HCT116 (cell line): Measurements from ENCODE around the gene MYBPH. TPM values are rescaled to one million over a fixed set of nuclear protein-coding genes. Genes with fewer than 3 reads are reported as not detected.

Experiments used
- ATAC-seq: fragments of 200-7000 bp; cut with Tn5 transposase; 2 replicates; pipeline ENCODE4 v1.9.1; 2020; ENCODE audit warnings: mild to moderate bottlenecking, moderate library complexity
- BruUV-seq: library from RNA; stranded (reverse); fragments of 400-500 nt; replicated peaks from 2 replicates; lab custom pipeline; 2021; lab: Mats Ljungman, UMichigan
- CTCF ChIA-PET: fragments of 300-600 bp; sonication (Branson Sonifier 250); formaldehyde crosslinking; loops from one replicate; lab custom pipeline; 2021; ENCODE audit warnings: antibody characterized with exemption; lab: Charles Lee
- POLR2A ChIA-PET: fragments of 300-600, 350-600 bp; sonication (Branson Sonifier 250); formaldehyde crosslinking; loops from one replicate; lab custom pipeline; 2021; ENCODE audit warnings: antibody characterized with exemption; lab: Charles Lee
- RAD21 ChIA-PET, 2 experiments: fragments of 300-600 bp; sonication (Branson Sonifier 250); formaldehyde crosslinking; loops; one replicate each; lab custom pipeline; 2023; ENCODE audit warnings: low total read pairs in 2 of 2; ENCODE audit not compliant: uncharacterized antibody in 2 of 2, unreplicated experiment in 2 of 2, low non-redundant PET in 1 of 2; lab: Charles Lee
- DNase-seq: peaks from one replicate; pipeline ENCODE4 v3.0.0-alpha.2; 2010; ENCODE audit warnings: low read depth, low spot score
- H2AFZ ChIP-seq: fragments of 200-600 bp; shearing (Covaris generic), sonication (generic); 2 replicates; pipeline ENCODE4 v1.6.1; 2017; ENCODE audit warnings: low read depth, mixed run types, mixed read lengths, antibody characterized with exemption, low read length; ENCODE audit not compliant: poor library complexity, severe bottlenecking
- H3K27ac ChIP-seq: 2 replicates; pipeline ENCODE4 v1.5.1; 2012; ENCODE audit warnings: low read depth, low read length
- H3K27me3 ChIP-seq: fragments of 200-600 bp; sonication (generic); 2 replicates; pipeline ENCODE4 v1.6.1; 2016; ENCODE audit warnings: mixed run types, low read length, mixed read lengths; ENCODE audit not compliant: insufficient read depth
- H3K36me3 ChIP-seq, 2 experiments: fragments of 200-500 bp in 1 of 2; fragments of 200-600 bp in 1 of 2; sonication (Bioruptor generic) in 1 of 2; sonication (generic) in 1 of 2; 2 replicates each; pipeline versions ENCODE4 v1.5.1 to v1.6.1; 2014 to 2016; ENCODE audit warnings: low read length in 2 of 2, inconsistent platforms in 1 of 2, mixed read lengths in 1 of 2, mixed run types in 1 of 2; ENCODE audit not compliant: insufficient read depth in 2 of 2, control insufficient read depth in 1 of 2
- H3K4me1 ChIP-seq, 2 experiments: fragments of 200-600 bp in 1 of 2; sonication (generic) in 1 of 2; 2 replicates each; pipeline versions ENCODE4 v1.5.1 to v1.6.1; 2012 to 2017; ENCODE audit warnings: low read length in 2 of 2, inconsistent platforms in 1 of 2, mild to moderate bottlenecking in 1 of 2, mixed read lengths in 1 of 2, mixed run types in 1 of 2, moderate library complexity in 1 of 2; ENCODE audit not compliant: insufficient read depth in 2 of 2, control insufficient read depth in 1 of 2
- H3K4me2 ChIP-seq: fragments of 200-600 bp; sonication (generic); 2 replicates; pipeline ENCODE4 v1.6.1; 2017; ENCODE audit warnings: mixed run types, low read length, mixed read lengths
- H3K4me3 ChIP-seq, 2 experiments: fragments of 200-600 bp in 1 of 2; sonication (generic) in 1 of 2; replicated peaks in 1 of 2; 2 replicates each; pipeline ENCODE4 v1.5.1; 2011 to 2016; ENCODE audit warnings: low read length in 2 of 2, control low read depth in 1 of 2, low read depth in 1 of 2, mild to moderate bottlenecking in 1 of 2, mixed read lengths in 1 of 2, mixed run types in 1 of 2
- H3K79me2 ChIP-seq: fragments of 200-600 bp; sonication (generic); 2 replicates; pipeline ENCODE4 v1.6.1; 2017; ENCODE audit warnings: mild to moderate bottlenecking, mixed run types, low read length, moderate library complexity, mixed read lengths; ENCODE audit not compliant: insufficient read depth
- H3K9ac ChIP-seq: fragments of 200-600 bp; sonication (generic); 2 replicates; pipeline ENCODE4 v1.6.1; 2016; ENCODE audit warnings: low read length, mixed read lengths
- H3K9me2 ChIP-seq: fragments of 200-600 bp; sonication (generic), shearing (Covaris generic); 2 replicates; pipeline ENCODE4 v1.6.1; 2017; ENCODE audit warnings: mixed run types, mild to moderate bottlenecking, moderate library complexity; ENCODE audit not compliant: insufficient read depth
- H3K9me3 ChIP-seq, 2 experiments: fragments of 200-500 bp in 1 of 2; fragments of 200-600 bp in 1 of 2; sonication (Bioruptor generic) in 1 of 2; sonication (generic) in 1 of 2; 2 replicates each; pipeline ENCODE4 v1.6.1; 2014 to 2017; ENCODE audit warnings: low read length in 2 of 2, mixed read lengths in 2 of 2, inconsistent platforms in 1 of 2, low read depth in 1 of 2, mild to moderate bottlenecking in 1 of 2, mixed run types in 1 of 2, moderate library complexity in 1 of 2; ENCODE audit not compliant: control insufficient read depth in 1 of 2, insufficient read depth in 1 of 2
- H4K20me1 ChIP-seq: fragments of 200-600 bp; sonication (generic), shearing (Covaris generic); 2 replicates; pipeline ENCODE4 v1.6.1; 2017; ENCODE audit warnings: mixed run types, mild to moderate bottlenecking, moderate library complexity; ENCODE audit not compliant: insufficient read depth
- CTCF ChIP-seq, 3 experiments: fragments of 200-600 bp in 1 of 3; sonication (generic) in 1 of 3; IDR thresholded peaks in 2 of 3; conservative IDR thresholded peaks in 1 of 3; 2 replicates each; pipeline ENCODE4 v1.5.1; 2012 to 2017; ENCODE audit warnings: low read depth in 2 of 3, low read length in 2 of 3, antibody characterized with exemption in 1 of 3, borderline replicate concordance in 1 of 3, control low read depth in 1 of 3, mild to moderate bottlenecking in 1 of 3, mixed read lengths in 1 of 3, mixed run types in 1 of 3, moderate library complexity in 1 of 3; ENCODE audit not compliant: insufficient read depth in 1 of 3
- EGR1 ChIP-seq: IDR thresholded peaks from 2 replicates; pipeline ENCODE4 v1.6.1; 2012; ENCODE audit warnings: low read depth
- JUND ChIP-seq: IDR thresholded peaks from 2 replicates; pipeline ENCODE4 v1.6.1; 2012
- RAD21 ChIP-seq: IDR thresholded peaks from 2 replicates; pipeline ENCODE4 v1.6.1; 2012; ENCODE audit warnings: low read depth, mild to moderate bottlenecking
- TCF7L2 ChIP-seq: IDR thresholded peaks from 2 replicates; pipeline ENCODE4 v1.7.0; 2011; ENCODE audit warnings: borderline replicate concordance, inconsistent platforms; ENCODE audit not compliant: insufficient read depth, insufficient read length; ENCODE audit errors: extremely low read depth
- ZFX ChIP-seq: fragments of 450-650 bp; IDR thresholded peaks from 2 replicates; pipeline ENCODE4 v1.6.1; 2017
- ZNF274 ChIP-seq: fragments of 200-500 bp; sonication (Bioruptor generic); IDR thresholded peaks from 2 replicates; pipeline ENCODE4 v1.6.1; 2014; ENCODE audit warnings: mild to moderate bottlenecking, low read depth, low read length, inconsistent platforms
- intact Hi-C: fragments of 100-400 bp; cut with micrococcal nuclease; formaldehyde crosslinking; loops from 2 replicates; pipeline ENCODE4 v1.10.0; 2022
- total RNA-seq: library from RNA; stranded (reverse); gene quantifications from one replicate; pipeline ENCODE4 v1.2.1, GENCODE V29; 2021; ENCODE audit not compliant: unreplicated experiment
- TF ChIP-seq, protein P1 (sequence below): IDR thresholded peaks from 2 replicates; pipeline ENCODE4 v1.6.1; 2011; ENCODE audit warnings: mild to moderate bottlenecking, low read length, moderate library complexity; ENCODE audit not compliant: insufficient replicate concordance; ENCODE audit errors: extremely low read depth
- TF ChIP-seq, protein P2 (sequence below): IDR thresholded peaks from 2 replicates; pipeline ENCODE4 v1.6.1; 2012; ENCODE audit warnings: low read depth

The MYBPH gene
- total RNA-seq, 1 experiment from 2014 or later = 0.22 TPM

DNA sequence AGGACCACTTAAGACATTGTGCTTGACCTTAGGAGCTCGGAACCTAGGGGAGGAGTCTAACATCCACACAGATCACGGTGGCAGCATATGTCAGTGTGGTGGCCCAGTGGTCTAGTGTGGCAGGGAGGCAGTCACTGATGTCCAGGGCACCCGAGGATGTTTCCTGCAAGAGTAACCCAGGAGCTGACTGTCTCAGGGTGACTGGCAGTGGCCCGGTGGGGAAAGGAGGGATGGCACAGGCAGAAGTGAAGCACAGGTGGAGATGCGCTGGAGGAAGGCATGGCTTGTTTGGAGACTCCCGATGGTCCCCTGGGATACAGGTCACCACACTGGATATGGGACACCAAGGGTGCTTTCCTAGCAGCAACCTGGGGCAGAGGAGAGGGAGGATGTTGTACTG lies 37.5 kb upstream of the MYBPH start:
- Histone ChIP-seq H3K4me3 (no peak overlapping the region), H3K9ac (no peak overlapping the region), H3K9me2 (no peaks in the 10 kb centered on the region), H3K27me3 (no peaks in the 10 kb centered on the region), H3K4me2 (no peak overlapping the region), H3K4me1 (peaks cover 0 to 12% of the 10 kb centered on the region in 2 experiments; a peak in 1 of 4 replicates), H4K20me1 (no peaks in the 10 kb centered on the region), H2AFZ (no peak overlapping the region), H3K9me3 (no peaks in the 10 kb centered on the region), H3K36me3 (no peaks in the 10 kb centered on the region), H3K27ac (no peak overlapping the region), H3K79me2 (no peaks in the 10 kb centered on the region)
- intact Hi-C loops = no loop called here
- ATAC-seq = no peak
- no TSS peak for BruUV-seq
- ChIA-PET CTCF (interaction anchor here (1.1 kb wide), 1 partner anchor 174 kb away, joined by 4 read pairs; no protein-coding TSS in a partner anchor), RAD21 (no interaction called here), POLR2A (no interaction called here)
- no peak for DNase-seq
- TF ChIP-seq TCF7L2 = no peak
- TF ChIP-seq, protein P1, sequence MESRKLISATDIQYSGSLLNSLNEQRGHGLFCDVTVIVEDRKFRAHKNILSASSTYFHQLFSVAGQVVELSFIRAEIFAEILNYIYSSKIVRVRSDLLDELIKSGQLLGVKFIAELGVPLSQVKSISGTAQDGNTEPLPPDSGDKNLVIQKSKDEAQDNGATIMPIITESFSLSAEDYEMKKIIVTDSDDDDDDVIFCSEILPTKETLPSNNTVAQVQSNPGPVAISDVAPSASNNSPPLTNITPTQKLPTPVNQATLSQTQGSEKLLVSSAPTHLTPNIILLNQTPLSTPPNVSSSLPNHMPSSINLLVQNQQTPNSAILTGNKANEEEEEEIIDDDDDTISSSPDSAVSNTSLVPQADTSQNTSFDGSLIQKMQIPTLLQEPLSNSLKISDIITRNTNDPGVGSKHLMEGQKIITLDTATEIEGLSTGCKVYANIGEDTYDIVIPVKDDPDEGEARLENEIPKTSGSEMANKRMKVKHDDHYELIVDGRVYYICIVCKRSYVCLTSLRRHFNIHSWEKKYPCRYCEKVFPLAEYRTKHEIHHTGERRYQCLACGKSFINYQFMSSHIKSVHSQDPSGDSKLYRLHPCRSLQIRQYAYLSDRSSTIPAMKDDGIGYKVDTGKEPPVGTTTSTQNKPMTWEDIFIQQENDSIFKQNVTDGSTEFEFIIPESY = no peak
- TF ChIP-seq, protein P2, sequence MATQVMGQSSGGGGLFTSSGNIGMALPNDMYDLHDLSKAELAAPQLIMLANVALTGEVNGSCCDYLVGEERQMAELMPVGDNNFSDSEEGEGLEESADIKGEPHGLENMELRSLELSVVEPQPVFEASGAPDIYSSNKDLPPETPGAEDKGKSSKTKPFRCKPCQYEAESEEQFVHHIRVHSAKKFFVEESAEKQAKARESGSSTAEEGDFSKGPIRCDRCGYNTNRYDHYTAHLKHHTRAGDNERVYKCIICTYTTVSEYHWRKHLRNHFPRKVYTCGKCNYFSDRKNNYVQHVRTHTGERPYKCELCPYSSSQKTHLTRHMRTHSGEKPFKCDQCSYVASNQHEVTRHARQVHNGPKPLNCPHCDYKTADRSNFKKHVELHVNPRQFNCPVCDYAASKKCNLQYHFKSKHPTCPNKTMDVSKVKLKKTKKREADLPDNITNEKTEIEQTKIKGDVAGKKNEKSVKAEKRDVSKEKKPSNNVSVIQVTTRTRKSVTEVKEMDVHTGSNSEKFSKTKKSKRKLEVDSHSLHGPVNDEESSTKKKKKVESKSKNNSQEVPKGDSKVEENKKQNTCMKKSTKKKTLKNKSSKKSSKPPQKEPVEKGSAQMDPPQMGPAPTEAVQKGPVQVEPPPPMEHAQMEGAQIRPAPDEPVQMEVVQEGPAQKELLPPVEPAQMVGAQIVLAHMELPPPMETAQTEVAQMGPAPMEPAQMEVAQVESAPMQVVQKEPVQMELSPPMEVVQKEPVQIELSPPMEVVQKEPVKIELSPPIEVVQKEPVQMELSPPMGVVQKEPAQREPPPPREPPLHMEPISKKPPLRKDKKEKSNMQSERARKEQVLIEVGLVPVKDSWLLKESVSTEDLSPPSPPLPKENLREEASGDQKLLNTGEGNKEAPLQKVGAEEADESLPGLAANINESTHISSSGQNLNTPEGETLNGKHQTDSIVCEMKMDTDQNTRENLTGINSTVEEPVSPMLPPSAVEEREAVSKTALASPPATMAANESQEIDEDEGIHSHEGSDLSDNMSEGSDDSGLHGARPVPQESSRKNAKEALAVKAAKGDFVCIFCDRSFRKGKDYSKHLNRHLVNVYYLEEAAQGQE = no peak
- no peak for TF ChIP-seq RAD21
- TF ChIP-seq ZNF274 = no peak
- no peak for TF ChIP-seq CTCF (IDR thresholded peaks at IDR 0.05 in 2 of 3, conservative IDR thresholded peaks at IDR 0.05 in 1 of 3; ENCODE audit: borderline replicate concordance in 1 of 3, insufficient read depth in 1 of 3, low read depth in 2 of 3, low read length in 2 of 3)
- no peak for TF ChIP-seq JUND
- TF ChIP-seq EGR1 = no peak
- TF ChIP-seq ZFX = no peak
